ENCODE data around the gene KRCC1. TPM values are rescaled to one million over a fixed set of nuclear protein-coding genes. Genes with fewer than 3 reads are reported as not detected.
"Not testable (repeated sequence)": the region's sequence is repeated elsewhere in the genome, so short reads cannot be mapped to it uniquely, and the experiment has no call there.

Gene KRCC1
- total RNA-seq, 2 experiments from 2014 or later = 3.0 to 3.2 TPM

- H3K27me3 Mint-ChIP-seq = no peaks in the 10 kb centered on the region
- H3K4me3 Mint-ChIP-seq = no peak overlapping the region
- intact Hi-C loops (cut with DNase I, micrococcal nuclease) = no loop called here
- no peaks in the 10 kb centered on the region for H3K36me3 Mint-ChIP-seq (ENCODE audit: low read depth)
- ChIA-PET POLR2A (no interaction called here), CTCF (no interaction called here)
- H3K27me3 ChIP-seq (ENCODE audit: control insufficient read depth in 1 of 2, insufficient read depth in 2 of 2, low read length in 2 of 2) = no peaks in the 10 kb centered on the region
- no peak for DNase-seq
- H3K36me3 ChIP-seq (ENCODE audit: insufficient read depth, low read length) = no peaks in the 10 kb centered on the region
- no peaks in the 10 kb centered on the region for H3K9me3 Mint-ChIP-seq
- no peaks in the 10 kb centered on the region for H3K4me1 Mint-ChIP-seq (ENCODE audit: low read depth)
- no peak for TF ChIP-seq CTCF (IDR thresholded peaks at IDR 0.05)
- H3K4me1 ChIP-seq (ENCODE audit: insufficient read depth, low read length) = no peaks in the 10 kb centered on the region
- no peak overlapping the region for H3K27ac ChIP-seq (ENCODE audit: low read depth in 1 of 2, low read length in 2 of 2)
- H3K27ac Mint-ChIP-seq = no peak overlapping the region
- H3K9me3 ChIP-seq (ENCODE audit: control insufficient read depth in 1 of 2, insufficient read depth in 1 of 2, low read length in 2 of 2) = no peaks in the 10 kb centered on the region
- ATAC-seq (ENCODE audit: poor library complexity) = no peak
- no peak overlapping the region for H3K4me3 ChIP-seq (ENCODE audit: low read length)
Observed at GRCh38 chr2:87995756-87996155, 59.8 kb downstream of the KRCC1 start.

- CTCF ChIA-PET; H3K9me3 ChIP-seq (ENCODE audit: control insufficient read depth in 1 of 2, insufficient read depth in 1 of 2, low read length in 2 of 2); H3K4me1 ChIP-seq (ENCODE audit: insufficient read depth, low read length); H3K4me1 Mint-ChIP-seq (ENCODE audit: low read depth); H3K27ac ChIP-seq (ENCODE audit: low read depth in 1 of 2, low read length in 2 of 2); H3K4me3 Mint-ChIP-seq; H3K27ac Mint-ChIP-seq; DNase-seq; H3K36me3 Mint-ChIP-seq (ENCODE audit: low read depth); H3K27me3 Mint-ChIP-seq; H3K4me3 ChIP-seq (ENCODE audit: low read length); H3K9me3 Mint-ChIP-seq; ATAC-seq (ENCODE audit: poor library complexity); H3K36me3 ChIP-seq (ENCODE audit: insufficient read depth, low read length); H3K27me3 ChIP-seq (ENCODE audit: control insufficient read depth in 1 of 2, insufficient read depth in 2 of 2, low read length in 2 of 2); intact Hi-C loops (cut with DNase I, micrococcal nuclease); POLR2A ChIA-PET: not testable (repeated sequence)
Observed at GRCh38 chr2:87994304-87994850, 61.2 kb downstream of the KRCC1 start.

GRCh38 chr2:87992569-87992968 lies 63.0 kb downstream of the KRCC1 start:
- POLR2A ChIA-PET; H3K27me3 Mint-ChIP-seq; ATAC-seq (ENCODE audit: poor library complexity); H3K9me3 ChIP-seq (ENCODE audit: control insufficient read depth in 1 of 2, insufficient read depth in 1 of 2, low read length in 2 of 2); H3K36me3 ChIP-seq (ENCODE audit: insufficient read depth, low read length); H3K4me1 Mint-ChIP-seq (ENCODE audit: low read depth); DNase-seq; H3K9me3 Mint-ChIP-seq; H3K27ac Mint-ChIP-seq; CTCF ChIA-PET; H3K27me3 ChIP-seq (ENCODE audit: control insufficient read depth in 1 of 2, insufficient read depth in 2 of 2, low read length in 2 of 2); intact Hi-C loops (cut with DNase I, micrococcal nuclease); H3K27ac ChIP-seq (ENCODE audit: low read depth in 1 of 2, low read length in 2 of 2); H3K4me3 Mint-ChIP-seq; H3K4me3 ChIP-seq (ENCODE audit: low read length); H3K36me3 Mint-ChIP-seq (ENCODE audit: low read depth); H3K4me1 ChIP-seq (ENCODE audit: insufficient read depth, low read length): not testable (repeated sequence)

GRCh38 chr2:87987473-87987872 lies 68.1 kb downstream of the KRCC1 start:
- CTCF ChIA-PET; H3K4me1 ChIP-seq (ENCODE audit: insufficient read depth, low read length); ATAC-seq (ENCODE audit: poor library complexity); H3K4me3 ChIP-seq (ENCODE audit: low read length); H3K36me3 ChIP-seq (ENCODE audit: insufficient read depth, low read length); H3K27ac ChIP-seq (ENCODE audit: low read depth in 1 of 2, low read length in 2 of 2); DNase-seq; H3K4me1 Mint-ChIP-seq (ENCODE audit: low read depth); H3K9me3 ChIP-seq (ENCODE audit: control insufficient read depth in 1 of 2, insufficient read depth in 1 of 2, low read length in 2 of 2); H3K36me3 Mint-ChIP-seq (ENCODE audit: low read depth); intact Hi-C loops (cut with DNase I, micrococcal nuclease); POLR2A ChIA-PET; H3K9me3 Mint-ChIP-seq; H3K27me3 ChIP-seq (ENCODE audit: control insufficient read depth in 1 of 2, insufficient read depth in 2 of 2, low read length in 2 of 2); H3K27ac Mint-ChIP-seq; H3K27me3 Mint-ChIP-seq; H3K4me3 Mint-ChIP-seq: not testable (repeated sequence)

- H3K27me3 ChIP-seq (ENCODE audit: control insufficient read depth in 1 of 2, insufficient read depth in 2 of 2, low read length in 2 of 2); POLR2A ChIA-PET; H3K4me1 ChIP-seq (ENCODE audit: insufficient read depth, low read length); H3K9me3 ChIP-seq (ENCODE audit: control insufficient read depth in 1 of 2, insufficient read depth in 1 of 2, low read length in 2 of 2); H3K9me3 Mint-ChIP-seq; H3K27ac ChIP-seq (ENCODE audit: low read depth in 1 of 2, low read length in 2 of 2); H3K27ac Mint-ChIP-seq; H3K4me3 Mint-ChIP-seq; ATAC-seq (ENCODE audit: poor library complexity); DNase-seq; H3K4me1 Mint-ChIP-seq (ENCODE audit: low read depth); H3K27me3 Mint-ChIP-seq; H3K4me3 ChIP-seq (ENCODE audit: low read length); H3K36me3 Mint-ChIP-seq (ENCODE audit: low read depth); intact Hi-C loops (cut with DNase I, micrococcal nuclease); CTCF ChIA-PET; H3K36me3 ChIP-seq (ENCODE audit: insufficient read depth, low read length): not testable (repeated sequence)
Observed at GRCh38 chr2:87985902-87986301, 69.7 kb downstream of the KRCC1 start.

- H3K9me3 Mint-ChIP-seq; intact Hi-C loops (cut with DNase I, micrococcal nuclease); H3K27me3 ChIP-seq (ENCODE audit: control insufficient read depth in 1 of 2, insufficient read depth in 2 of 2, low read length in 2 of 2); H3K9me3 ChIP-seq (ENCODE audit: control insufficient read depth in 1 of 2, insufficient read depth in 1 of 2, low read length in 2 of 2); DNase-seq; H3K36me3 Mint-ChIP-seq (ENCODE audit: low read depth); H3K27ac Mint-ChIP-seq; H3K4me3 ChIP-seq (ENCODE audit: low read length); ATAC-seq (ENCODE audit: poor library complexity); H3K36me3 ChIP-seq (ENCODE audit: insufficient read depth, low read length); POLR2A ChIA-PET; H3K27ac ChIP-seq (ENCODE audit: low read depth in 1 of 2, low read length in 2 of 2); H3K4me1 Mint-ChIP-seq (ENCODE audit: low read depth); CTCF ChIA-PET; H3K4me3 Mint-ChIP-seq; H3K27me3 Mint-ChIP-seq; H3K4me1 ChIP-seq (ENCODE audit: insufficient read depth, low read length): not testable (repeated sequence)
Observed at GRCh38 chr2:87981182-87981581, 74.4 kb downstream of the KRCC1 start.

All from CD4-positive, alpha-beta T cell (primary cell).